HG03159 (cell line): Measurements from ENCODE around the gene AKIRIN1.
"Not testable (repeated sequence)": the region's sequence is repeated elsewhere in the genome, so short reads cannot be mapped to it uniquely, and the experiment has no call there.

Source experiments
- ATAC-seq: cut with Tn5 transposase; IDR thresholded peaks from one replicate; pipeline ENCODE4 v1.9.1; 2021; ENCODE audit warnings: mild to moderate bottlenecking, moderate library complexity; ENCODE audit not compliant: unreplicated experiment

The AKIRIN1 gene, protein sequence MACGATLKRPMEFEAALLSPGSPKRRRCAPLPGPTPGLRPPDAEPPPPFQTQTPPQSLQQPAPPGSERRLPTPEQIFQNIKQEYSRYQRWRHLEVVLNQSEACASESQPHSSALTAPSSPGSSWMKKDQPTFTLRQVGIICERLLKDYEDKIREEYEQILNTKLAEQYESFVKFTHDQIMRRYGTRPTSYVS

DNA sequence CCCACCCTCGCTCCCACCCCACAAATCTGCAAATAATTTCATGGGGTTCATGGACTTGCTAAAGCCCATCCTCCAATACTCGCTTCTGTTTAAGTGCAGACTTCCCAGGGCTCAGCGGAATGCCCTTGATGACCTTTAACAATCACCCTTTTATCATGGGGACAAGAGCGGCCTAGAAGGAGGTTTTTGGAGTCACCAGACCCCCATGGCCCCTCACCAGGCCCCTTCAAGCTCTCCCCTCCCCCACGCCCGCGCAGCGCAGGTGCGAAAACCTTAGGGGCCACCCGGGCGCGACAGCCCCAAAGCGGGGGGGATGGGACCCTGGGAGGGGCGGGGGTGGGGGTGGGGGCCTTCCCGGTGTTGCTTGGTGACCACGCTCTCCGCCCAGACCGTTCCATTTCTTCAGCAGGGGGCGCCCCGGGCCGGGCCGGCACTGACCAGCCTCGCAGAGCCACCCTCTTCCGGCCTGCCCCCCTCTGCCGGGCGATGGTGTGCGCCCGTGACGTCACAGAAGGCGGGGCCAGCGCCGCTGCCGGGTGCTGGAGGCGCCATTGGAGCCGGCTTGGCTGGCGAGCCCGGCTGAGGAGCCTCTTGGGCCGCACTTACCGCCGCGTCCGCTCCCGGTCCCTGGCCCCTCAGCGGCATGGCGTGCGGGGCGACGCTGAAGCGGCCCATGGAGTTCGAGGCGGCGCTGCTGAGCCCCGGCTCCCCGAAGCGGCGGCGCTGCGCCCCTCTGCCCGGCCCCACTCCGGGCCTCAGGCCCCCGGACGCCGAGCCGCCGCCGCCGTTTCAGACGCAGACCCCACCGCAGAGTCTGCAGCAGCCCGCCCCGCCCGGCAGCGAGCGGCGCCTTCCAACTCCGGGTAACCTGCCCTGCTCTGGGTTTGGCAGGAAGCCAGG, at the start of gene AKIRIN1:
Gene AKIRIN1 (plus strand): TSS at position 539 of the 900 bp plus-strand sequence. CDS start 105 bp downstream, at position 644.
- peak; percentile 92 for ATAC-seq

DNA sequence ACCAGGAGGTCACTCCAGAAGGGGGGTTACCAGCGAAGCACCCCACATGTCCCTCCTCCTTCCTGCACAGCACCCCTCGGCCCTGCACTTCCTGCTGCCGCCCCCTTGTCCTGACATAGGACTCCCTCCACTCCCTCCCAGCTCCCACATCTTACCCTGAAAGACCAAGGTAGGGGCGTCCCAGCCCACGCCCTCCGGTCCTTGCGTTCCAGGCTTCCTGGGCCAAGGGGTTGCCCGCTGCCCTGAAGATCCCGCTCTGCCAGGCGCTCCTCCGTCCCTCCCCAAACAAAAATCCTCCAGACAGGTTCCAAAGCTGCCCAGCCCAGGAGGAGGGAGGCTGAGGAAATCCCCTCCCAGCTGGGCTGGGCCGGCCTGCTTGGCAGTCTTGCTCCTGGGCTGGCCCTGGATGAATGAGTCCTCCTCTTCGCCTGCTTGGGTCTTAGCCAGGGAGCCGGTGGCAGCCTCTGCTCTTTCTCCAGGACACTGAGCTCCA, 49.5 kb upstream of the AKIRIN1 start, which contains the start of gene RHBDL2:
Gene RHBDL2 (minus strand): TSS at position 304 of the 493 bp plus-strand sequence. CDS start 22,618 bp downstream, outside the sequence.
- ATAC-seq, result no peak

DNA sequence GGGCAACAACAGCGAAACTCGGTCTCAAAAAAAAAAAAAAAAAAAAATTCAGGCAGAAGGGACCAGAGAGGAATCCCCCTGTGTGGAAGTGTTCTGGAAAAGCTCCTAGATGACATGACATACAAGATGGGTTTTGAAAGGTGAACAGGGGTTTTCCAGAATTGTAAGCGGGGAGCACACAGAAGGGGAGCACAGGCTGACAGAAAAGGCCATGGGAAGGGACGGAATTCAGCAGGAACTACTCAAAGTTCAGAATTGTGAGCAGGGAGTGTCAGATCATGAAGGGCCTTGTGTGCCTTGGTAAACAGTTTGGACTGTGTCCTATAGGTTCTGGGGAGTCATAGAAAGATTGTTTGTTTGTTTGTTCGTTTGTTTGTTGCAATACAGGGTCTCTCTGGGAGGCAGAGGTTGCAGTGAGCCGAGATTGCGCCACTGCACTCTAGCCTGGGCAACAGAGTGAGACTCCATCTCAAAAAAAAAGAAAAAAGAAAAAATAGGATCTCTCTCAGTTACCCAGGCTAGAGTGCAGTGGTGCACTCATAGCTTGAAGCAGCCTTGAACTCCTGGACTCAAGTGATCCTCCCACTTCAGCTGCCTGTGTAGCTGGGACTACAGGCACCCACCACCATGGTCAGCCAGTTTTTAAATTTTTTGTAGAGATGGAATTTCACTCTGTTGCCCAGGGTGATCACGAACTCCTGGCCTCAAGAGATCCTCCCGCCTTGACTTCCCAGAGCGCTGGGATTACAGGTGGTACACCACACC, 48.2 kb upstream of the AKIRIN1 start:
- ATAC-seq, result no peak

DNA sequence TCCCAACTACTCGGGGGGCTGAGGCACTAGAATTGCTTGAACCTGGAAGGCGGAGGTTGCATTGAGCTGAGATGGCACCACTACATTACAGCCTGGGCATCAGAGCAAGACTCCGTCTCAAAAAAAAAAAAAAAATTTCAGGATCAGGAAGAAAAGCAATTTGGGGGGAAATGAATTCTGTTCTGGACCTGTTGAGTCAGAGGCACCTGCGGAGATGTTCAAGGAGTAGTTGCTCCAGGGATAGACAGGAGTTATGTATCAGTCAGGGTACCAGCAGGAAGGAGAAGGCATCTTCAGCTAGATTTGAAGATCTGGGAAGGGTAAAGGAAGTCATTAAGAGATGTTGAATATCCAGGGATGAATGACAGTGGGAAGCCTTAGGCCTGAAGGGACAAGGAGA, 46.5 kb upstream of the AKIRIN1 start:
- ATAC-seq, result no peak

DNA sequence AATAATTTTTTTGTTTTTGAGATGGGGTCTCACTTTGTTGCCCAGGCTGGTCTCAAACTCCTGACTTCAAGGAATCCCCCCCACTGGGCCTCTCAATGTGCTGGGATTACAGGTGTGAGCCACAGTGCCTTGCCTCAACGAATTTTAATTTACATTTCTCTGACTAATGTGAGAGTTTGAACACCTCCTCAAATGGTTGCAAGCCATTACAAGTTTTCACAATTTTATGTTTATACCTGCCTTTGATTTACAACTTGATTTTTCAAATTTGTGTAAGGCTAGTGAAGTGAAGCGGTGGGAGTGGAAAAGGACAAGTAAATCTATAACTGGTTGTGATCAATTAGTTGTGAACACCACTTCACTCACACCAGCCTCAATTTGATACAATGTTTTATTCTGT, 40.5 kb upstream of the AKIRIN1 start:
- no peak for ATAC-seq

DNA sequence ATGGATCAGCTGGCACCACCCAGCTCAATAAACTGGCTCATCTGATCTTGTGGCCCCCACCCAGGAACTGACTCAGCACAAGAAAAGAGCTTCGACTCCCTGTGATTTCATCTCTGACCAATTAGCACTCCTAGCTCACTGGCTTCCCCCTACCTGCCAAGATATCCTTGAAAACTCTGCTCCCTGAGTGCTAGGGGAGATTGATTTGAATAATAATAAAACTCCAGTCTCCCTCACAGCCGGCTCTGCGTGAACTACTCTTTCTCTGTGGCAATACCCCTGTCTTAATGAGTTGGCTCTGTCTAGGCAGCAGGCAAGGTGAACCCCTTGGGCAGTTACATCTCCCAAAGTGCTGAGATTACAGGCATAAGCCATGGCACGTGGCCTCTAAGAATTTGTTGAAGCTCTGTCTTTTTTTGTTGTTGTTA, 37.6 kb upstream of the AKIRIN1 start:
- no peak for ATAC-seq

DNA sequence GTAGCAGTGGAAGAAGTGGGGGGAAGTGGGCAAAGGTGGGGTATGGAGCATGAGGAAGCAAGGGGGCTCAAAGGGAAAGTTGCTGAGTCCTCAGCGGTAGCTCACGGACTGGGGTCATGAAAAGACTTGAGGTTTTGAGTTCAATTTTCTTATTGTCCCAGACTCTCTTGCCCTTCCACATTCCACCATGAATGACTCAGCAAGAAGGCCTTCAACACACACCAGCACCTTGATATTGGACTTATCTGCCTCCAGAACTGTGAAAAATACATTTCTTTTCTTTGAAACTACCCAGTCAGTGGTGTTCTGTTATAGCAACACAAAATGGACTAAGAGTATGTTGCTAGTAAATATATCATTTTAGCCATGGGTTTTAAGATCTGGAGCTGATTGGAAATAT, 32.1 kb upstream of the AKIRIN1 start:
- no peak for ATAC-seq

DNA sequence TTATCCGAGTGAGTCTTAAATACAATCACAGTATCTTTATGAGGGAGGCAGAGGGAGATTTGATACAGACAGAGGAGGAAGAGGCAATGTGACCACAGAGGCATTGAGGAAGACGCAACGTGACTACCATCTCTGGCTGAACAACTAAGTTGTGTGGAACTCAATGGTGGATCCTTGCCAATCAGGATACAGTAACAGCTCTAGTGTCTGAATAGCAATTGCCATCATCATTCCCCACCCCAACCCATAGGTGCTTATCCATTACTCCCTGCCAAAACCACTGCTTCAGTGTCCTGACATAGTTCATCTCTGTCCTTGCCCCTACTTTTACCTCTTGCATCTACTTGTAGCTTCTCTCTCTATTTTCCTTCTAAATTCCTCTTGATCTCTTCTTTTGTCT, 29.0 kb upstream of the AKIRIN1 start:
- ATAC-seq, result no peak

DNA sequence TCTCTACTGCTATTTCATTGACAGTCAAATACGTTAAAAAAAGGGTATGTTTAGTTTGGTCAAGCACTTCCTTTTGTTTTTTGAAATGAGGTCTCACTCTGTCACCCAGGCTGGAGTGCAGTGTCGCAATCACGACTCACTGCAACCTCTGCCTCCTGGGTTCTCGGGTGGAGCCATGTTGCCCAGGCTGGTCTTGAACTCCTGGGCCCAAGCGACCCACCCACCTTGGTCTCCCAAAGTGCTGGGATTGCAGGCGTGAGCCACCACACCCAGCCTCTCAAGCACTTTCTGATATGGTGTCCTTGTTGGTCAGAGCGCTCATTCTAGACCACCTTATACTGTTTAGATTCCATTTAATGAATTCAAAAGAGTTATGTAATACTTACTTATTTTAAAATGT, 28.5 kb upstream of the AKIRIN1 start:
- no peak for ATAC-seq

DNA sequence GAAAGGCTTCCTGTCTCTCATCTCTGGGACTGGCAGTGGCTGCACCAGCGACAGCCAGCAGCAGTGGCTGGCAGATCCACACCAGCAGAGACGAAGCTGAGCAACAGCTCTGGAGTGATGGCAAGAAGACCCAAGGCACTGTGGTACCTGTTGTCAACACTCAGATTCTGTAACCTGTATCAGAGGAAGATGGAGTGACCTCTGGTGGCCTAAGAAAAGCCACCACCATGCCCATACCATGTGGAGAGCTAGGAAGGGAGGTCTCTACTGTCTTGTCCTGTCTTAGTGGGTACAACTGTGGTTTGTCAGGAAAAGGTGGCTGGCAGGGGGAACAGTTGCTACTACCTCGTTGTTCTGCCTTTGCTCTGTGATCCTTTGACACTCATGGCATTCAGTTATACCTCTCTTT, 26.9 kb upstream of the AKIRIN1 start:
- no peak for ATAC-seq

DNA sequence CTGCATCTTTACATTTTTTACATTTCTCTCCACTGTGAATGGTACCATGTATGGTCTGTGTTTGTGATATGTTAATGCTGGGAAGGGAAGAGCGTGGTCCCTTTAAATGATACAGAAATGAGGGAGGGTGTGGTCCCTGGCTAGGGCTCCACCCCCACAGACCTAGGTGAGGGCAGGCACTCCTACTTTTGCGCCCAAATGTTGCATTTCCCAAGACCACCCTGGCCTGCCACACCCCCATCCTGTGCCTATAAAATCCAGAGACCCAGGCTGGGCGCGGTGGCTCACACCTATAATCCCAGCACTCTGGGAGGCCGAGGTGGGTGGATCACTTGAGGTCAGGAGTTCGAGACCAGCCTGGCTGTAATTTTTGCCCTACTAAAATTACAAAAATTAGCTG, 17.9 kb upstream of the AKIRIN1 start:
- not testable (repeated sequence) for ATAC-seq

DNA sequence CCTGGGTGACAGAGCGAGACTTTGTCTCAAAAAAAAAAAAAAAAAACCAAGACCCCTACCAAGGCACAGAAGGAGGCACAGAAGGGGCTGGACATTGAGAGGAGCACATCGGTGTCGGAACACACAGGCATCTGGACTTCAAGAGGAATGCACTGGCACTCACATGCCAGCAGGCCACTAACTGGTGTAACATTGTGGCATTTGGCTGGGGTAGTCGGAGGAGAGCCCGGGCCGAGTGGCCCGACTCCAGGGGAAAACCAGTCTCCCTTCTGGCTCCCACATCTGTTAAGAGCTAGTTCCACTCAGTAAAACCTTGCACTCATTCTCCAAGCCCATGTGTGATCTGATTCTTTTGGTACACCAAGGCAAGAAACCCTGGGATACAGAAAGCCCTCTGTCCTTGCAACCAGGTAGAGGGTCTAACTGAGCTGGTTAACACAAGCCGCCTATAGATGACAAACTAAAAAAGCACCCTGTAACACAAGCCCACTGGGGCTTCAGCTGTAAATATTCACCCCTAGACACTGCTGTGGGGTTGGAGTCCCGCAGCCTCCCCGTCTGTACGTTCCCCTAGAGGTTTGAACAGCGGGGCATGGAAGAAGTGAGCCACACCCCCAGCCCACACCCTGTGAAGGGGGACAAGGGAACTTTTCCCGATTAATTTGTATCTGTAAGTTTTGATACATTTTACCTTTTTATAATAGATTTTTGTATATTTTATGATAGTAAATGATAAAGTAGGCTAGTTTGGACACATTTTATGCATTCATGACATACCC, 17.2 kb upstream of the AKIRIN1 start:
- no peak for ATAC-seq

DNA sequence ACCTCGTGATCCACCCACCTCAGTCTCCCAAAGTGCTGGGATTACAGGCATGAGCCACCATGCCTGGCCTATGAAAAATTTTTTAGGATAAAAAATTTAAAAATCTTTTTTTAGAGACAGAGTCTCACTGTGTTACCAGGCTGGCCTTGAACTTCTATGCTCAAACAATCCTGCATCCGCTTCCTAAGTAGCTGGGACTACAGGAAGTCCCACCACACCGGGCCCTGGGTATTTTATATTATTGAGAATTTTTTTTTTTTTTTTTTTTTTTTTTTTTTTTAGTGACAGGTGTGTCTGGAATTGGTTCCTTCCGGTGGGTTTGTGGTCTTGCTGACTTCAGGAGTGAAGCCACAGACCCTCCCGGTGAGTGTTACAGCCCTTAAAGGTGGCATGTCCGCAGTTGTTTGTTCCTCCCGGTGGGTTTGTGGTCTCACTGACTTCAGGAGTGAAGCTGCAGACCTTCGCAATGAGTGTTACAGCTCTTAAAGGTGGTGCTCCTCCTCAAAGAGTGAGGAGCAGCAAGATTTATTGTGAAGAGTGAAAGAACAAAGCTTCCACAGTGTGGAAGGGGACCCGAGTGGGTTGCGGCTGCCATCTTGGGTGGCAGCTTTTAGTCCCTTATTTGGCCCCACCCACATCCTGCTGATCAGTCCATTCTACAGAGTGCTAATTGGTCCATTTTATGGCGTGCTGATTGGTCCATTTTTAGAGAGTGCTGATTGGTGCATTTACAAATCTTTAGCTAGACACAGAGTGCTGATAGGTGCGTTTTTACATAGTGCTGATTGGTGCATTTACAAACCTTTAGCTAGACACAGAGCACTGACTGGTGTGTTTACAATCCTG, 13.5 kb upstream of the AKIRIN1 start:
- not testable (repeated sequence) for ATAC-seq

DNA sequence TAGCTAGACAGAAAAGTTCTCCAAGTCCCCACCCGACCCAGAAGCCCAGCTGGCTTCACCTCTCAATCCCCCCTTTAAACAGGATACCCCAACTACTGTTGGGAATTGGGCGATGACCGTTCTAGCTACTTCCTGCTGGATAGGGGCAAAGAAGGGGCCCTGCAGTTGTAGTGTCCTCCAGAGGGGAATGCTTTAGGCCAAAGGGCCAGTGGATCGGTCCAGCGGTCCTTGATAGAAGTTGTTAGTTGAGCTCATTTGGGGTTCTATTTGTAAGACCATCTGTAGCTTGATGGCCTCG, 12.9 kb upstream of the AKIRIN1 start:
- not testable (repeated sequence) for ATAC-seq

DNA sequence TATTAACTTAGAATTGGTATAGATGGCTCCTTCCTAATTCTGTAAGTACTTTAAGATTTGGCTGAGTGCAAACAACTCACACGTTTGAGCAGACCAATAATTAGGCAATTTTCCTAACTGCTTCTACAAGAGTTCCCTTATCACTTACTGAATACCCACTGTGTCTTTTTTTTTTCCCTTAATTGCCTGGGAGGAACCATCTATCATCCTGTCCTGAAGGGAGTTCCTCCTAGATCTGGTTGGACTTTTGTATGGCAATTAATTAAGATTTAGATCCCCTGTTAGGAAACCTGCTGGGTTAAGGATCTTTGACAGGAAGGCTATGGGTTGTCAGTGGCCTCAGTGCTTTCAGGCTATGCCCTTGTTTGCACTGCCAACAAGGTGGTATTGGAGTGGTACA, 11.7 kb upstream of the AKIRIN1 start:
- not testable (repeated sequence) for ATAC-seq

DNA sequence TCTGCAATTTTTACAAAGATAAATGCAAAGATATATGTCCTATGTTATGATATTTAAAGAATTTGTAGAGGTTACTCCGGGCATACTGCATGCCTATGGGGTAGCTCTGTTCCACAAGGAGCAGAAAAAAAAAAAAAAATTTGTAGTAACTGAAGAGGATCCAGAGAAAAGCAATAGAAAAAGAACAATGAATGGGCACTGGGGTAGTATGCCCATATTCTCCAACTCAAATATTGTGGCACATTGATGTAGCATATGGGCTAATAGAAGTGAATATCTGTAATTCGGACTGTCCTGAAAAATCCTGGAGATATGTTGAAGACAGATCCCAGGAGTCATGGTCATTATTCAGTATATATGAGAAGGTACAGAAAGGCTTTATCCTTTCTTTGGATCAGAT, 1.1 kb upstream of the AKIRIN1 start:
- ATAC-seq, result no peak

DNA sequence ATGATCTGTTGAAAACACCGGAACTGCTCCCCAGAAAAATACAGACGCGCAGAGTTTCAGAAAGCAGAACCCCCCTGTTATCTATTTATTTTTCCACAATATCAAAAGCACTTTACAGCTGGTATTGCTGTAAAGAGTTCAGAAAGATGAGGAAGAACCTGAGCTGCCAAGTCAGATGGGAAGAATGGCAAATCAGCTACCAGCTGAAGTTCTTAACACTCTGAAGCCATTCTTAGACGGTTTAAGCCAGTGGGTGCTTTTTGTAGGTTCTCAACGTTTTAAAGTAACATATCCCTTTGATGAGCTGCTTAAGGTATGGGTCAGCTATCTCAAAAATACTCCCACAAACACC, 714 bp upstream of the AKIRIN1 start:
- no peak for ATAC-seq

DNA sequence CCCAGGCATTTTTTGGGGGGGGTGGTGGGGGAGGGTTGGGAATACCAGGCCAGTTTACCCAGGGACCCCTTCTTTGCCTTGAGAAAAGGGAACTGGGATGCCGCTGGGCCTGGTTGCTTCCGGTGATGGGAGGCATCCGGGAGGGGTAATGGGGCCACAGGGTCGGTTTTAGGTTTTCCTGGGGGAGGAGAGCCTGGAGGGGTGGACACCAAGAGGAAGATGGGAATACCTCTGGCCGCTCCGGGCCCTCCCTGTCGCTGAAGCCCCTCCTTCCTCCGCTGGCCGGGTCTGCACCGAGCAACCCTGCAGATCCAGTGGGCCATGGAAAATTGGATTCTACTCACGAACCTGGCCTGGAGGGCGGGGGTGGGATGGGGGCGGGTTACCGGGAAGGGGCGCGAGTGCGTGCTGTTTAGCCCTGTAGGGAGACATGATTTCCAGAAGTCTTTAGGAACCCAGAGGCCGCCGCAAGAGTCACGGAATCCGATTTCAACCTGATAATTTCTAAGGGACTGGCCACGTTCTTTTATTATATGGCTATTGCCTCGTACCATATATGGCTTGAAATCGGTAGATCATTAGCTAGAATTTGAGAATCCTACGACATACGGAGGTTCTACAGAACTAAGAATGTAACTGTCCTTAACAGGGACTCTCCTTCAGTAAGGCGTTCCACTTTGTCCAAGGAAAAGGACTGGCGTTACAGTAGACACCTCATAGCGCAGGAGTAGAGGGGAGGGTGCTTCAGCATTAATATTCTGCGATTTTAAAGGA, 749 bp downstream of the AKIRIN1 start:
- no peak for ATAC-seq
